Dermis microvascular lymphatic vessel endothelial cell (primary cell): ENCODE results near the gene OSER1. TPM values are rescaled to one million over a fixed set of nuclear protein-coding genes. Genes with fewer than 3 reads are reported as not detected.

ENCODE experiments used
- DNase-seq, 2 donors: peaks; one replicate each; pipeline versions ENCODE4 v3.0.0 to v3.0.0-alpha.2; 2010; ENCODE audit warnings: low read depth in 2 of 2
- total RNA-seq: library from RNA; depleted of rRNA; stranded (reverse); fragments of >200 nt; gene quantifications from 2 replicates; pipeline ENCODE4 v1.2.1, GENCODE V29; 2014

Gene OSER1
- total RNA-seq, 1 donor from 2014 or later = 34.1 TPM

- no peak for DNase-seq
Observed at GRCh38 chr20:44180814-44181213, 29.8 kb downstream of the OSER1 start.

GRCh38 chr20:44176833-44177534 is 33.6 kb downstream of the OSER1 start:
- no peak for DNase-seq

GRCh38 chr20:44174996-44175765 is 35.4 kb downstream of the OSER1 start:
- DNase-seq = no peak

- DNase-seq = no peak
Observed at GRCh38 chr20:44173846-44174245, 36.7 kb downstream of the OSER1 start.

GRCh38 chr20:44173116-44173515 is 37.5 kb downstream of the OSER1 start:
- no peak for DNase-seq

- no peak for DNase-seq
Observed at GRCh38 chr20:44172572-44172950, 38.0 kb downstream of the OSER1 start.

- no peak for DNase-seq
Observed at GRCh38 chr20:44171775-44172571, 38.6 kb downstream of the OSER1 start.

- DNase-seq = no peak
Observed at GRCh38 chr20:44170816-44171410, 39.7 kb downstream of the OSER1 start.

- DNase-seq = no peak
Observed at GRCh38 chr20:44167736-44168135, 42.8 kb downstream of the OSER1 start.

GRCh38 chr20:44166477-44166876 is 44.1 kb downstream of the OSER1 start:
- DNase-seq = no peak

- peak in 1 of 2 donors; percentile 29 for DNase-seq
Observed at GRCh38 chr20:44166008-44166407, 44.6 kb downstream of the OSER1 start.

- no peak for DNase-seq
Observed at GRCh38 chr20:44160133-44160532, 50.4 kb downstream of the OSER1 start.

- no peak for DNase-seq
Observed at GRCh38 chr20:44159711-44160110, 50.9 kb downstream of the OSER1 start.

- no peak for DNase-seq
Observed at GRCh38 chr20:44159125-44159524, 51.4 kb downstream of the OSER1 start.

- DNase-seq = no peak
Observed at GRCh38 chr20:44157061-44157460, 53.5 kb downstream of the OSER1 start.

GRCh38 chr20:44154521-44155001 is 56.0 kb downstream of the OSER1 start:
- no peak for DNase-seq

GRCh38 chr20:44153636-44154043 is 56.9 kb downstream of the OSER1 start:
- no peak for DNase-seq

GRCh38 chr20:44151621-44152416 is 58.8 kb downstream of the OSER1 start:
- DNase-seq = no peak

GRCh38 chr20:44146272-44146671 is 64.3 kb downstream of the OSER1 start:
- DNase-seq = no peak
